ENCODE measurements around the gene CLDN4.

DNA sequence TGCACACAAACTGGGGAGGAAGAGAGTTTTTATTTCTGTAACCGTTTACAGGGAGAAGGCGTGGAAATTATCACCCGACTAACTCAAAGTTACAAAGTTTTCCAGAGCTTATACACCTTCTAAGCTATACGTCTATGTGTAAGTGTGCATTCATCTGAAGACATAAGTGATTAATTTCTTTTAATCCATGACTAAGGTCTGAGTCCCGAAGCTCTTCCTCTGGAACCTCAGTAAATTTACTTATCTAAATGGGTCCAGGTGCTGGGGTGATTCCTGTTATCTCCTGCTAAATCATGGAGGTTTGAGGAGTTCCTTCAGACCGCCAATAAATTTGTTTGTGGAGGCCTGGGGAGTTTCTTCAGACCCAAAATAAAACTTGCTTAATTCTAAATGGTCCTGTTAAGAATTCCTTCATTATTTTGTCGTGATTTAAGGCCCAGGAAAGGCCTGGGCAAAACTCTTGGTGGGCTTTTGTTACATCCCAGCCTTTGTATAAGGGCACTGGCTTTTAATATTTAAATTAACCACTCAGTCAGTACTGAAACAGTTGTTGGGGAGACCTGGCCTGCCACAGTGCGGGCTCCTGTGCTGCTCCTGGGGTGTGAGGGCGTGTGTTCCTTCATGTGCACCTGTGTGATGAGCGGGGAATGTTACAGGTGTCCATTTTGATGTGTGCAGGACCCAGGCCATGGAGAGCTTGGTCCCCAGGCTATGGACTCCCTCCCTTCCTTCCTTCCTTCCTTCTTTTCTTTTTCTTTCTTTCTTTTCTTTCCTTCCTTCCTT lies 17.3 kb downstream of the CLDN4 start:
- TF ChIP-seq POLR2A (IDR thresholded peaks at IDR 0.05; ENCODE audit: low read depth, low read length) = no peak
- TF ChIP-seq, protein P1, sequence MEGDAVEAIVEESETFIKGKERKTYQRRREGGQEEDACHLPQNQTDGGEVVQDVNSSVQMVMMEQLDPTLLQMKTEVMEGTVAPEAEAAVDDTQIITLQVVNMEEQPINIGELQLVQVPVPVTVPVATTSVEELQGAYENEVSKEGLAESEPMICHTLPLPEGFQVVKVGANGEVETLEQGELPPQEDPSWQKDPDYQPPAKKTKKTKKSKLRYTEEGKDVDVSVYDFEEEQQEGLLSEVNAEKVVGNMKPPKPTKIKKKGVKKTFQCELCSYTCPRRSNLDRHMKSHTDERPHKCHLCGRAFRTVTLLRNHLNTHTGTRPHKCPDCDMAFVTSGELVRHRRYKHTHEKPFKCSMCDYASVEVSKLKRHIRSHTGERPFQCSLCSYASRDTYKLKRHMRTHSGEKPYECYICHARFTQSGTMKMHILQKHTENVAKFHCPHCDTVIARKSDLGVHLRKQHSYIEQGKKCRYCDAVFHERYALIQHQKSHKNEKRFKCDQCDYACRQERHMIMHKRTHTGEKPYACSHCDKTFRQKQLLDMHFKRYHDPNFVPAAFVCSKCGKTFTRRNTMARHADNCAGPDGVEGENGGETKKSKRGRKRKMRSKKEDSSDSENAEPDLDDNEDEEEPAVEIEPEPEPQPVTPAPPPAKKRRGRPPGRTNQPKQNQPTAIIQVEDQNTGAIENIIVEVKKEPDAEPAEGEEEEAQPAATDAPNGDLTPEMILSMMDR (IDR thresholded peaks at IDR 0.05; ENCODE audit: extremely low read depth in 1 of 2, insufficient read depth in 1 of 2, low read depth in 1 of 2, low read length in 2 of 2) = no peak
- TF ChIP-seq, protein P2, sequence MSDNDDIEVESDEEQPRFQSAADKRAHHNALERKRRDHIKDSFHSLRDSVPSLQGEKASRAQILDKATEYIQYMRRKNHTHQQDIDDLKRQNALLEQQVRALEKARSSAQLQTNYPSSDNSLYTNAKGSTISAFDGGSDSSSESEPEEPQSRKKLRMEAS (IDR thresholded peaks at IDR 0.05; ENCODE audit: insufficient read depth, insufficient read length) = no peak
- TF ChIP-seq FOS (IDR thresholded peaks at IDR 0.05; ENCODE audit: borderline replicate concordance, insufficient read depth, low read length) = no peak
- no peak for TF ChIP-seq EZH2 (IDR thresholded peaks at IDR 0.05; ENCODE audit: borderline replicate concordance, low read depth, low read length, severe bottlenecking)
- TF ChIP-seq JUN (IDR thresholded peaks at IDR 0.05; ENCODE audit: borderline replicate concordance, insufficient read depth, insufficient read length, low read depth) = no peak
